CD1c-positive myeloid dendritic cell (primary cell): ENCODE results near the gene COX4I1.
"Not testable (repeated sequence)": the region's sequence is repeated elsewhere in the genome, so short reads cannot be mapped to it uniquely, and the experiment has no call there.

Experiments
- DNase-seq: peaks from one replicate; pipeline ENCODE4 v3.0.0-alpha.2; 2016; ENCODE audit errors: extremely low spot score

The COX4I1 gene

GRCh38 chr16:85800321-85800669 is 800 bp downstream of the COX4I1 start:
- no peak for DNase-seq

GRCh38 chr16:85803570-85803969 is 4.1 kb downstream of the COX4I1 start:
- no peak for DNase-seq

GRCh38 chr16:85805442-85806045 is 6.0 kb downstream of the COX4I1 start:
- no peak for DNase-seq

DNA sequence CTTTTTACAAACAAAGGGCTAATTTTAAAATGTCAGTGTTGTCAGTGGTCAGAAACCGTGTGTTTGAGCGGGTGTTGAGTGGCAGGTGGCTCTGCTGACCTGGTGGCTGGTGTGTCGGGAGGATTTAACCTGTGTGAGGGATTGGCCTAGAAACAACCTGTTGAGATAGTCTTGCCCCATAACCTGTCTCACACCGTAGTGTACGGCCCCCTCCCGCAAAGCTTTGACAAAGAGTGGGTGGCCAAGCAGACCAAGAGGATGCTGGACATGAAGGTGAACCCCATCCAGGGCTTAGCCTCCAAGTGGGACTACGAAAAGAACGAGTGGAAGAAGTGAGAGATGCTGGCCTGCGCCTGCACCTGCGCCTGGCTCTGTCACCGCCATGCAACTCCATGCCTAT is 7.0 kb downstream of the COX4I1 start:
- no peak for DNase-seq

DNA sequence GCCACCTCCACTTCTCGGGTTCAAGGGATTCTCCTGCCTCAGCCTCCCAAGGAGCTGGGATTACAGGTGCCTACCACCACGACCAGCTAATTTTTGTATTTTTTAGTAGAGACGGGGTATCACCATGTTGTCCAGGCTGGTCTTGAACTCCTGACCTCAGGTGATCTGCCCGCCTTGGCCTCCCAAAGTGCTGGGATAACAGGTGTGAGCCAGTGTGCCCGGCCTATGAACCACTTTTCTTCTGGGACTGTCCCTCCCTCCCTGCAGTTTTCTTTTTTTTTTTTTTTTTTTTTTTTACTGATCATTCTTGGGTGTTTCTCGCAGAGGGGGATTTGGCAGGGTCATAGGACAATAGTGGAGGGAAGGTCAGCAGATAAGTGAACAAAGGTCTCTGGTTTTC is 7.8 kb downstream of the COX4I1 start:
- not testable (repeated sequence) for DNase-seq

GRCh38 chr16:85808104-85808503 is 8.6 kb downstream of the COX4I1 start:
- not testable (repeated sequence) for DNase-seq

DNA sequence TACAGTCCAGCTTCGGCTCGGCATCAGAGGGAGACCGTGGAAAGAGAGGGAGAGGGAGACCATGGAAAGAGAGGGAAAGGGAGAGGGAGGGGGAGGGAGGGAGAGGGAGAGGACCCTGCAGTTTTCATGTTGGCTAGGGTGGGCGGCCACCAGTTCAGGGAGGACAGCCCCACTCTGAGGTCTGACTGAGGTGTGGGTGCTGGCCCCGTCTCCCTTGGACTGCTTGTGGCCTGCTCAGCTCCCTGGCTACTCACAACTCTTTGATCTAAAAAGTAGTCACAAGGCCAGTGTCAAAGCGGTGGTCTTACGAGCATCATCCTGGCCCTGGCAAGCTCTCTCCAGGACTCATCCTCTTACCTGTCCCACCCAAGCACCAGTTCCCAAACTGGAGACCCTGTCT is 9.4 kb downstream of the COX4I1 start:
- no peak for DNase-seq

GRCh38 chr16:85809645-85810044 is 10.2 kb downstream of the COX4I1 start:
- no peak for DNase-seq

GRCh38 chr16:85810097-85810741 is 10.7 kb downstream of the COX4I1 start:
- no peak for DNase-seq

- DNase-seq, result no peak
Measured at GRCh38 chr16:85810742-85811115, 11.2 kb downstream of the COX4I1 start.

GRCh38 chr16:85812031-85812807 is 12.7 kb downstream of the COX4I1 start:
- no peak for DNase-seq

- no peak for DNase-seq
Measured at GRCh38 chr16:85812811-85813700, 13.6 kb downstream of the COX4I1 start.

GRCh38 chr16:85816159-85816558 is 16.7 kb downstream of the COX4I1 start:
- DNase-seq, result no peak

- not testable (repeated sequence) for DNase-seq
Measured at GRCh38 chr16:85817195-85817594, 17.7 kb downstream of the COX4I1 start.

GRCh38 chr16:85819245-85819644 is 19.8 kb downstream of the COX4I1 start:
- peak; percentile 92 for DNase-seq

- no peak for DNase-seq
Measured at GRCh38 chr16:85819771-85820170, 20.3 kb downstream of the COX4I1 start.

GRCh38 chr16:85820604-85821372 is 21.3 kb downstream of the COX4I1 start:
- DNase-seq, result no peak

DNA sequence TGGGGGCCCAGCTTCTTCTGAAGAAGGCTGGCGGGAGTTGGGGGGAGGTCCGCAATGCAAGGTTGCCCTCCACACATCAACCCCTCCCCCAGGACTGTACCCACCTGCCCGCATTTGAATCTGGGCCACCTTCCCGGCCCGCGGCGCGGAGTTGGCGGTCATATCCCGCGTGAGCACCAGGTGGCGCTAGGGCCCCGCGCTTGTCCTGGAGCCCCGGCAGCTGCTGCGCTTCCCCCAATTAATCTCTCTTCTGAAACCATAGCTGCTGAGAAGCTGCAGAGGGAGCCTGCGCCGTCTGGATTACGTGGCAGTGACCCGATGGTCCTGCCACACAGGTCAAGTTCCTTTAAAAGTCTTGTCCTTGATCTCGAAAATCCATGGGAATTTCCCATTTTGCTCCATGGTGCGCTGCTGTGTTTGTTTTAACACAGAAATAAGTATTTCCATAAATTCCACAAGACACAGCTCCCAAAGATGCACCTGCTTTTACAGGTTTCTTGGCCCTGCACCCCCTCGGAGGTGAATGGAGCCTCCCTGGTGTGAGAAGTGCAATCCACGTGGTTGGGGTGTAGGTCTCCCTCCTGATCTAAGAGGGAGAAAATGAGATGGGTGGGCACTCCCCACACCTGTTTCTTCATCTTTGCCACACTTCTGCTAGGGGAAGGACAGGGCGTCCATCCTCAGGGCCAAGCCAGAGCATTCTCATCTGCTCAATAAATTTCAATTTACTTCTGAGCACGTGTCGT is 22.1 kb downstream of the COX4I1 start:
- DNase-seq, result peak; percentile 90

GRCh38 chr16:85822145-85822544 is 22.6 kb downstream of the COX4I1 start:
- DNase-seq, result no peak

GRCh38 chr16:85823328-85823920 is 23.9 kb downstream of the COX4I1 start:
- DNase-seq, result no peak
